Ishikawa (cell line): ENCODE results near the gene SP1.
A peak's percentile ranks its signal among the peaks of the same experiment; 100 is the strongest.

Experiments
- CEBPB ChIP-seq: IDR thresholded peaks from 2 replicates; pipeline ENCODE4 v1.6.1; 2012
- CREB1 ChIP-seq: IDR thresholded peaks from 2 replicates; pipeline ENCODE4 v1.6.1; 2012; ENCODE audit warnings: low read depth
- EGR1 ChIP-seq: IDR thresholded peaks from 2 replicates; pipeline ENCODE4 v1.6.1; 2012
- EP300 ChIP-seq: IDR thresholded peaks from 2 replicates; pipeline ENCODE4 v1.6.1; 2012; ENCODE audit warnings: borderline replicate concordance
- FOXM1 ChIP-seq: IDR thresholded peaks from 2 replicates; pipeline ENCODE4 v1.6.1; 2012; ENCODE audit warnings: low read depth, borderline replicate concordance
- MAX ChIP-seq: IDR thresholded peaks from 2 replicates; pipeline ENCODE4 v1.6.1; 2012
- NFIC ChIP-seq: IDR thresholded peaks from 2 replicates; pipeline ENCODE4 v1.6.1; 2012
- RAD21 ChIP-seq: IDR thresholded peaks from 2 replicates; pipeline ENCODE4 v1.6.1; 2012; ENCODE audit warnings: low read depth
- REST ChIP-seq: IDR thresholded peaks from 2 replicates; pipeline ENCODE4 v1.6.1; 2012; ENCODE audit warnings: low read depth, mild to moderate bottlenecking
- TAF1 ChIP-seq: IDR thresholded peaks from 2 replicates; pipeline ENCODE4 v1.6.1; 2012; ENCODE audit warnings: low read depth, mild to moderate bottlenecking
- TCF12 ChIP-seq: IDR thresholded peaks from 2 replicates; pipeline ENCODE4 v1.6.1; 2012; ENCODE audit warnings: low read depth
- TEAD4 ChIP-seq: IDR thresholded peaks from 2 replicates; pipeline ENCODE4 v1.6.1; 2012
- USF1 ChIP-seq: IDR thresholded peaks from 2 replicates; pipeline ENCODE4 v1.6.1; 2012
- YY1 ChIP-seq: IDR thresholded peaks from 2 replicates; pipeline ENCODE4 v1.6.1; 2012; ENCODE audit warnings: low read depth
- ZBTB7A ChIP-seq: IDR thresholded peaks from 2 replicates; pipeline ENCODE4 v1.6.1; 2012; ENCODE audit warnings: low read depth

Gene SP1

GRCh38 chr12:53365245-53365904 lies 14.6 kb upstream of the SP1 start:
- TF ChIP-seq TAF1 (no peak), USF1 (no peak), TCF12 (no peak), NFIC (no peak), RAD21 (no peak), FOXM1 (no peak), YY1 (no peak), MAX (no peak), REST (no peak), CEBPB (no peak), EP300 (no peak), TEAD4 (no peak), ZBTB7A (no peak), EGR1 (no peak)

GRCh38 chr12:53376747-53377146 lies 3.2 kb upstream of the SP1 start:
- TF ChIP-seq NFIC (no peak), TAF1 (no peak)

GRCh38 chr12:53378222-53378621 lies 1.8 kb upstream of the SP1 start:
- TF ChIP-seq CEBPB (no peak), USF1 (no peak), REST (no peak), NFIC (no peak), TCF12 (no peak), TAF1 (no peak), RAD21 (no peak), MAX (no peak), FOXM1 (no peak), EP300 (no peak), ZBTB7A (no peak), TEAD4 (no peak), CREB1 (no peak), EGR1 (no peak)

GRCh38 chr12:53378724-53379388 lies 1.1 kb upstream of the SP1 start:
- no peak for TF ChIP-seq FOXM1
- TF ChIP-seq USF1: no peak
- no peak for TF ChIP-seq NFIC
- TF ChIP-seq ZBTB7A: no peak
- TF ChIP-seq MAX: no peak
- no peak for TF ChIP-seq TCF12
- TF ChIP-seq YY1: no peak
- TF ChIP-seq EGR1: no peak

- TF ChIP-seq TEAD4 (peak; percentile 18; the same call in 1 of the 2 replicates), TAF1 (peak; percentile 86), ZBTB7A (0 out of 2 replicates have a peak, but pooled peaks have one; percentile 13), REST (no peak), FOXM1 (peak; percentile 32; the same call in 1 of the 2 replicates), CREB1 (peak; percentile 71; the same call in 1 of the 2 replicates), YY1 (peak; percentile 96), USF1 (no peak), TCF12 (no peak), EGR1 (no peak), MAX (peak; percentile 78), RAD21 (no peak), NFIC (peak; percentile 51; the same call in 1 of the 2 replicates), CEBPB (no peak), EP300 (no peak)
These were observed 430 bp upstream of the SP1 start for GRCh38 chr12:53379389-53380103.
